HL-60 (cell line): ENCODE data around the gene TRNP1.
"Not testable (repeated sequence)": the region's sequence is repeated elsewhere in the genome, so short reads cannot be mapped to it uniquely, and the experiment has no call there.

ENCODE experiments used
- DNase-seq, 2 experiments: peaks; one replicate each; pipeline ENCODE4 v3.0.0-alpha.2; 2010 to 2020; ENCODE audit warnings: low read depth in 1 of 2, low spot score in 1 of 2
- H3K27ac ChIP-seq: fragments of 250-450 bp; sonication (Bioruptor Pico); replicated peaks from 2 replicates; pipeline ENCODE4 v1.5.1; 2020; ENCODE audit warnings: mild to moderate bottlenecking, moderate library complexity
- H3K27me3 ChIP-seq: fragments of 250-450 bp; sonication (Bioruptor Pico); 2 replicates; pipeline ENCODE4 v1.5.1; 2021; ENCODE audit warnings: mild to moderate bottlenecking, moderate library complexity; ENCODE audit not compliant: insufficient read depth, poor library complexity, severe bottlenecking
- H3K4me3 ChIP-seq: replicated peaks from 2 replicates; pipeline ENCODE4 v1.5.1; 2011; ENCODE audit warnings: mild to moderate bottlenecking, control low read depth, low read length; ENCODE audit not compliant: insufficient read depth
- CTCF ChIP-seq: IDR thresholded peaks from one replicate; pipeline ENCODE4 v1.5.1; 2011; ENCODE audit warnings: low read length, control low read depth, inconsistent platforms; ENCODE audit not compliant: insufficient read depth
- GABPA ChIP-seq: IDR thresholded peaks from 2 replicates; pipeline ENCODE4 v1.6.1; 2012; ENCODE audit warnings: low read depth
- POLR2AphosphoS5 ChIP-seq: IDR thresholded peaks from 2 replicates; pipeline ENCODE4 v1.6.1; 2012; ENCODE audit warnings: low read depth
- REST ChIP-seq: IDR thresholded peaks from 2 replicates; pipeline ENCODE4 v1.6.1; 2012; ENCODE audit warnings: low read depth; ENCODE audit not compliant: insufficient replicate concordance
- SPI1 ChIP-seq: IDR thresholded peaks from 2 replicates; pipeline ENCODE4 v1.6.1; 2012; ENCODE audit warnings: low read depth, mild to moderate bottlenecking, borderline replicate concordance

TRNP1 gene

GRCh38 chr1:26983863-26984262 is 9.6 kb upstream of the TRNP1 start:
- no peak overlapping the region for H3K27ac ChIP-seq
- no peak for TF ChIP-seq REST
- no peak for TF ChIP-seq GABPA
- no peak for TF ChIP-seq SPI1
- no peak for TF ChIP-seq POLR2AphosphoS5
- TF ChIP-seq CTCF = no peak
- H3K27me3 ChIP-seq = peaks cover 8% of the 10 kb centered on the region
- H3K4me3 ChIP-seq = no peak overlapping the region
- DNase-seq = no peak

- H3K27me3 ChIP-seq = peaks cover 8% of the 10 kb centered on the region
- no peak overlapping the region for H3K27ac ChIP-seq
- H3K4me3 ChIP-seq = no peak overlapping the region
- DNase-seq = no peak
- TF ChIP-seq CTCF (no peak), POLR2AphosphoS5 (no peak), SPI1 (no peak), GABPA (no peak), REST (no peak)
These were observed 9.2 kb upstream of the TRNP1 start for GRCh38 chr1:26984291-26984690.

- peaks cover 15% of the 10 kb centered on the region for H3K27me3 ChIP-seq
- no peak for TF ChIP-seq REST
- TF ChIP-seq CTCF = no peak
- TF ChIP-seq POLR2AphosphoS5 = no peak
- TF ChIP-seq GABPA = no peak
- TF ChIP-seq SPI1 = no peak
- no peak for DNase-seq
These were observed 6.8 kb upstream of the TRNP1 start for GRCh38 chr1:26986658-26987057.

GRCh38 chr1:26989403-26990109 is 3.9 kb upstream of the TRNP1 start:
- not testable (repeated sequence) for DNase-seq, H3K4me3 ChIP-seq, H3K27ac ChIP-seq
- peaks cover 32% of the 10 kb centered on the region for H3K27me3 ChIP-seq

More at GRCh38 chr1:26986658-26987057, 6.8 kb upstream of the TRNP1 start:
- Histone ChIP-seq H3K27ac (no peak overlapping the region), H3K4me3 (no peak overlapping the region)
